ENCODE results near the gene CEP19. TPM values are rescaled to one million over a fixed set of nuclear protein-coding genes. Genes with fewer than 3 reads are reported as not detected.

CEP19 gene
- total and polyA plus RNA-seq, 2 of the 4 experiments (the other 2 are of a cell fraction): 1.1 to 1.4 TPM

DNA sequence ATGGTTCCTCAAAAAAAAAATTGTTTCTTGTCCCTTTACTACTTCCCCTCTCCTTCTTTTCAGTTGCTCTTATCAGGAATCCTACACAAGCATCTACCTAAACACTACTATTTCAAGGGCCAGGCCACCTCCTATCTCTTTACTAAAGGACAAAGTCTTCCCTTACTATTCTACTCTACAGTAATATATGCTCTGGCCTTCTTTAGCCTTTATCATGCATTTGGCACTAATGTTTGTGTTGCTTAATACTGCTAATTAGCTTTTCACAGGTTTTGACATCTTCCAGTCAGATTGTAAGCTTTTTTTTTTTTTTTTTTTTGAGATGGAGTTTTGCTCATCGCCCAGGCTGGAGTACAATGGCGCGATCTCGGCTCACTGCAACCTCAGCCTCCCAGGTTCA lies 5.3 kb downstream of the CEP19 start:
- Histone ChIP-seq H2BK120ac (ENCODE audit: low read depth, low read length) (no peak overlapping the region), H4K91ac (ENCODE audit: insufficient read depth, low read depth, low read length) (no peak overlapping the region), H2BK5ac (ENCODE audit: low read depth, low read length, poor library complexity, severe bottlenecking) (no peak overlapping the region), H3K56ac (ENCODE audit: extremely low read depth, insufficient read depth, low read length) (no peak overlapping the region), H3K23ac (ENCODE audit: low read depth, low read length) (no peak overlapping the region), H2AK5ac (ENCODE audit: low read depth, low read length) (no peak overlapping the region), H2BK15ac (ENCODE audit: low read depth, low read length) (no peak overlapping the region), H3K4me2 (ENCODE audit: low read depth, low read length) (no peak overlapping the region), H3K4ac (ENCODE audit: low read depth, low read length) (no peak overlapping the region), H2BK20ac (ENCODE audit: low read depth, low read length) (no peak overlapping the region), H3K4me1 (ENCODE audit: control insufficient read depth, insufficient read depth, low read length) (no peaks in the 10 kb centered on the region), H3K14ac (replicated peaks; ENCODE audit: low read depth, low read length) (no peak overlapping the region), H3K9me1 (ENCODE audit: insufficient read depth, low read length) (no peaks in the 10 kb centered on the region), H2AK9ac (replicated peaks; ENCODE audit: low read depth, low read length, poor library complexity) (no peak overlapping the region), H4K5ac (ENCODE audit: low read depth, low read length) (no peak overlapping the region), H3K4me3 (ENCODE audit: insufficient read depth, low read depth, low read length) (no peak overlapping the region), H3K27me3 (ENCODE audit: control insufficient read depth, insufficient read depth, low read length) (no peaks in the 10 kb centered on the region), H3K79me1 (ENCODE audit: low read depth in 1 of 2, low read length in 2 of 2) (0 out of 4 replicates have a peak, but pooled peaks cover 0 to 6% of the 10 kb centered on the region in 2 experiments), H3K9me3 (ENCODE audit: control insufficient read depth, insufficient read depth, low read length) (no peaks in the 10 kb centered on the region), H3K9ac (ENCODE audit: low read depth, low read length) (no peak overlapping the region), H3K36me3 (ENCODE audit: control insufficient read depth, insufficient read depth, low read length) (no peaks in the 10 kb centered on the region), H4K20me1 (ENCODE audit: insufficient read depth, low read length) (no peaks in the 10 kb centered on the region), H4K8ac (ENCODE audit: low read depth in 2 of 2, low read length in 2 of 2) (no peak overlapping the region), H2AFZ (replicated peaks; ENCODE audit: low read length, poor library complexity) (no peak overlapping the region), H3K18ac (ENCODE audit: low read depth, low read length) (no peak overlapping the region), H3K27ac (ENCODE audit: insufficient read depth, low read length) (no peak overlapping the region)
- no CpG with 5 or more reads among the region's 4 CpGs for WGBS, 2 experiments (ENCODE audit: extremely low coverage in 2 of 2, insufficient read length in 1 of 2)
- no TSS peak for BruUV-seq (replicated peaks)
- CTCF ChIA-PET: no interaction called here
- dilution Hi-C loops (cut with HindIII; ENCODE audit: low sequenced_read_pairs, unreplicated experiment): no loop called here
- TF ChIP-seq MXI1 (IDR thresholded peaks at IDR 0.05; ENCODE audit: borderline replicate concordance, low read depth, low read length): no peak
- TF ChIP-seq MAZ (IDR thresholded peaks at IDR 0.05; ENCODE audit: borderline replicate concordance, low read depth, low read length): no peak
- TF ChIP-seq FOS (IDR thresholded peaks at IDR 0.05; ENCODE audit: low read depth, low read length): no peak
- no peak for TF ChIP-seq ELK1 (IDR thresholded peaks at IDR 0.05; ENCODE audit: borderline replicate concordance, low read depth, low read length)
- TF ChIP-seq RAD21 (IDR thresholded peaks at IDR 0.05; ENCODE audit: low read length): no peak
- TF ChIP-seq RFX5 (IDR thresholded peaks at IDR 0.05; ENCODE audit: low read depth, low read length): no peak
- no peak for TF ChIP-seq SMC3 (IDR thresholded peaks at IDR 0.05; ENCODE audit: low read depth, low read length)
- intact Hi-C loops (cut with micrococcal nuclease): no loop called here
- DNase-seq (no peak), ATAC-seq (ENCODE audit: low read depth) (no peak)
- in situ Hi-C loops (cut with MboI; ENCODE audit: low sequenced_read_pairs): no loop called here
- POLR2A ChIA-PET (ENCODE audit: unreplicated experiment): no interaction called here

All from IMR-90 (cell line).